Transverse colon (tissue), 4 donors: ENCODE results near the gene PDE9A.
A peak's percentile ranks its signal among the peaks of the same experiment; 100 is the strongest.

ENCODE experiments used
- EP300 ChIP-seq: sonication (generic); formaldehyde crosslinking; IDR thresholded peaks from one replicate; pipeline ENCODE4 v1.6.1; 2017; ENCODE audit warnings: antibody characterized with exemption, low read depth
- POLR2A ChIP-seq: fragments of 450-650 bp; IDR thresholded peaks from one replicate; pipeline ENCODE4 v1.6.1; 2016; ENCODE audit warnings: antibody characterized with exemption, mild to moderate bottlenecking, moderate library complexity
- POLR2AphosphoS5 ChIP-seq, 3 donors: sonication (generic); formaldehyde crosslinking; IDR thresholded peaks; one replicate each; pipeline ENCODE4 v1.6.1; 2016; ENCODE audit warnings: antibody characterized with exemption in 3 of 3
- TF ChIP-seq, protein P1 (sequence below), 5 experiments: fragments of 200-600 bp in 3 of 5; fragments of 450-650 bp in 2 of 5; sonication (generic) in 3 of 5; IDR thresholded peaks; 1 replicate in 2 of 5; 2 replicates in 3 of 5; pipeline ENCODE4 v1.5.1; 2016 to 2017; ENCODE audit warnings: antibody characterized with exemption in 5 of 5, inconsistent platforms in 3 of 5, mild to moderate bottlenecking in 2 of 5, moderate library complexity in 1 of 5

DNA sequence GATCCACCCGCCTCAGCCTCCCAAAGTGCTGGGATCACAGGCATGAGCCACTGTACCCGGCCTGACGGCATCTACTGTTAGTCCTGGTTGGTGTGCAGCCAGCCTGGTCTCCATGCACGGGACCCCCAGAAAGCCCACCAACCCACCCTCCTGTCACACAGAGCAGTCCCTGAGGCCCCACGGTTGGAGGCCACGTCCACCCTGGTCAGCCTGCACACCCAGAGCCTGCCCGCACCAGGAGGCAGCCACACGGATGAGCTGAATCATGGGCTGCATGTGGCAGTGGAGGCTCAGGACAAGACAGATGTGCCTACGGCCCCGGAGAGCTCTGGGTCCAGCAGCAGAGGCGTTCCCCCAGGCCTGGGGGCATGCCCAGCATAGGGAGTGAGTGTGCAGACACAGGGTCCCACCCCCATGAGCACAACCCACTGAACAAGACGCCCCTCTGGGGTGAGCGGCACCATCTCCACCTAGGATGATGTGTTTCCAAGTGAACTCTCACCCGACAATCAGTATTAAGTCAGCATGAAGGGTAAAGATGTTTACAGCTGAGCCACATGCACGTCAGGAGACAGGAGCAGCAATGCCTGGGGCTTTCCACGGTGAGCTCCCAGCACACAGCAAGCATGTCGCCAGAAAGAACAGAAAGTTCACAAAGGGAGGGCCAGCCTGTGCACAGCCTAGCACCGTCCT lies 123.8 kb downstream of the PDE9A start:
- TF ChIP-seq EP300 (no peak), POLR2AphosphoS5 (IDR thresholded peaks at IDR 0.05) (peak in 1 of 3 donors; percentile 32), POLR2A (no peak)
- TF ChIP-seq, protein P1, sequence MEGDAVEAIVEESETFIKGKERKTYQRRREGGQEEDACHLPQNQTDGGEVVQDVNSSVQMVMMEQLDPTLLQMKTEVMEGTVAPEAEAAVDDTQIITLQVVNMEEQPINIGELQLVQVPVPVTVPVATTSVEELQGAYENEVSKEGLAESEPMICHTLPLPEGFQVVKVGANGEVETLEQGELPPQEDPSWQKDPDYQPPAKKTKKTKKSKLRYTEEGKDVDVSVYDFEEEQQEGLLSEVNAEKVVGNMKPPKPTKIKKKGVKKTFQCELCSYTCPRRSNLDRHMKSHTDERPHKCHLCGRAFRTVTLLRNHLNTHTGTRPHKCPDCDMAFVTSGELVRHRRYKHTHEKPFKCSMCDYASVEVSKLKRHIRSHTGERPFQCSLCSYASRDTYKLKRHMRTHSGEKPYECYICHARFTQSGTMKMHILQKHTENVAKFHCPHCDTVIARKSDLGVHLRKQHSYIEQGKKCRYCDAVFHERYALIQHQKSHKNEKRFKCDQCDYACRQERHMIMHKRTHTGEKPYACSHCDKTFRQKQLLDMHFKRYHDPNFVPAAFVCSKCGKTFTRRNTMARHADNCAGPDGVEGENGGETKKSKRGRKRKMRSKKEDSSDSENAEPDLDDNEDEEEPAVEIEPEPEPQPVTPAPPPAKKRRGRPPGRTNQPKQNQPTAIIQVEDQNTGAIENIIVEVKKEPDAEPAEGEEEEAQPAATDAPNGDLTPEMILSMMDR (IDR thresholded peaks at IDR 0.05), result no peak
